PC-9 (cell line): ENCODE data around the gene SOX1. TPM values are rescaled to one million over a fixed set of nuclear protein-coding genes. Genes with fewer than 3 reads are reported as not detected.

Source experiments
- BruUV-seq: library from RNA; stranded (reverse); fragments of 400-500 nt; replicated peaks from 2 replicates; lab custom pipeline; 2021; lab: Mats Ljungman, UMichigan
- CTCF ChIA-PET: fragments of 300-600 bp; sonication (Branson Sonifier 250); formaldehyde crosslinking; loops from one replicate; lab custom pipeline; 2022; ENCODE audit warnings: antibody characterized with exemption; lab: Charles Lee
- POLR2A ChIA-PET: fragments of 300-600 bp; sonication (Branson Sonifier 250); formaldehyde crosslinking; loops from one replicate; lab custom pipeline; 2022; ENCODE audit warnings: antibody characterized with exemption; ENCODE audit not compliant: unreplicated experiment; lab: Charles Lee
- DNase-seq, 2 experiments: peaks; one replicate each; pipeline versions ENCODE4 v3.0.0 to v3.0.0-alpha.2; 2015 to 2022; ENCODE audit warnings: mixed read lengths in 1 of 2
- H2AFZ ChIP-seq: fragments of 200-600 bp; sonication (generic); 2 replicates; pipeline ENCODE4 v1.8.1; 2017; ENCODE audit warnings: antibody characterized with exemption
- H3F3A ChIP-seq: fragments of 200-600 bp; sonication (generic); 2 replicates; pipeline ENCODE4 v1.8.1; 2017; ENCODE audit warnings: antibody characterized with exemption, mild to moderate bottlenecking, low read depth; ENCODE audit not compliant: insufficient read depth
- H3K27ac ChIP-seq: fragments of 200-600 bp; sonication (generic); 2 replicates; pipeline ENCODE4 v1.6.1; 2016; ENCODE audit warnings: mixed run types
- H3K27me3 ChIP-seq: fragments of 200-600 bp; sonication (generic); 2 replicates; pipeline ENCODE4 v1.6.1; 2016; ENCODE audit warnings: low read depth, mixed run types; ENCODE audit not compliant: insufficient read depth
- H3K36me3 ChIP-seq: fragments of 200-600 bp; sonication (generic); 2 replicates; pipeline ENCODE4 v1.6.1; 2016; ENCODE audit warnings: low read depth, mixed run types
- H3K4me1 ChIP-seq: fragments of 200-600 bp; sonication (generic); replicated peaks from 2 replicates; pipeline ENCODE4 v1.6.1; 2016; ENCODE audit warnings: mixed run types; ENCODE audit not compliant: insufficient read depth
- H3K4me2 ChIP-seq: fragments of 200-600 bp; sonication (generic); 2 replicates; pipeline ENCODE4 v1.6.1; 2017; ENCODE audit warnings: mixed run types
- H3K4me3 ChIP-seq: fragments of 200-600 bp; sonication (generic); 2 replicates; pipeline ENCODE4 v1.6.1; 2016; ENCODE audit warnings: mixed run types
- H3K79me2 ChIP-seq: fragments of 200-600 bp; sonication (generic); 2 replicates; pipeline ENCODE4 v1.6.1; 2017; ENCODE audit warnings: low read depth, mixed run types
- H3K9me2 ChIP-seq: fragments of 200-600 bp; sonication (generic); 2 replicates; pipeline ENCODE4 v1.8.1; 2017; ENCODE audit warnings: mild to moderate bottlenecking; ENCODE audit not compliant: insufficient read depth
- H3K9me3 ChIP-seq: fragments of 200-600 bp; sonication (generic); 2 replicates; pipeline ENCODE4 v1.8.1; 2016; ENCODE audit warnings: low read depth; ENCODE audit not compliant: insufficient read depth
- H4K20me1 ChIP-seq: fragments of 200-600 bp; sonication (generic); 2 replicates; pipeline ENCODE4 v1.8.1; 2017; ENCODE audit not compliant: insufficient read depth
- CTCF ChIP-seq: fragments of 200-600 bp; sonication (generic); conservative IDR thresholded peaks from 2 replicates; pipeline ENCODE4 v1.6.1; 2017; ENCODE audit warnings: mixed run types, antibody characterized with exemption, mild to moderate bottlenecking, moderate library complexity
- EZH2 ChIP-seq: fragments of 200-600 bp; sonication (generic); IDR thresholded peaks from 2 replicates; pipeline ENCODE4 v1.8.0; 2017; ENCODE audit warnings: antibody characterized with exemption, low read depth
- intact Hi-C: fragments of 100-400 bp; cut with micrococcal nuclease; formaldehyde crosslinking; loops from one replicate; pipeline ENCODE4 v1.10.0; 2022; ENCODE audit not compliant: unreplicated experiment
- total RNA-seq: library from RNA; stranded (reverse); gene quantifications from 2 replicates; pipeline ENCODE4 v1.2.3, GENCODE V29; 2021

SOX1 gene
- total RNA-seq, 1 experiment from 2014 or later = not detected

GRCh38 chr13:112028481-112028880, 38.5 kb upstream of the SOX1 start:
- POLR2A ChIA-PET = no interaction called here
- no peaks in the 10 kb centered on the region for H3K79me2 ChIP-seq
- DNase-seq = no peak
- H3K27ac ChIP-seq = no peak overlapping the region
- peaks cover 97% of the 10 kb centered on the region for H3K27me3 ChIP-seq
- CTCF ChIA-PET = no interaction called here
- no peaks in the 10 kb centered on the region for H3K4me1 ChIP-seq
- H3K9me2 ChIP-seq = no peaks in the 10 kb centered on the region
- TF ChIP-seq EZH2 (no peak), CTCF (no peak)
- no peaks in the 10 kb centered on the region for H4K20me1 ChIP-seq
- H3K4me3 ChIP-seq = no peak overlapping the region
- no peak overlapping the region for H3K4me2 ChIP-seq
- H3F3A ChIP-seq = no peaks in the 10 kb centered on the region
- no TSS peak for BruUV-seq
- no peaks in the 10 kb centered on the region for H3K36me3 ChIP-seq
- no peak overlapping the region for H2AFZ ChIP-seq
- H3K9me3 ChIP-seq = no peaks in the 10 kb centered on the region
- intact Hi-C loops = no loop called here

DNA sequence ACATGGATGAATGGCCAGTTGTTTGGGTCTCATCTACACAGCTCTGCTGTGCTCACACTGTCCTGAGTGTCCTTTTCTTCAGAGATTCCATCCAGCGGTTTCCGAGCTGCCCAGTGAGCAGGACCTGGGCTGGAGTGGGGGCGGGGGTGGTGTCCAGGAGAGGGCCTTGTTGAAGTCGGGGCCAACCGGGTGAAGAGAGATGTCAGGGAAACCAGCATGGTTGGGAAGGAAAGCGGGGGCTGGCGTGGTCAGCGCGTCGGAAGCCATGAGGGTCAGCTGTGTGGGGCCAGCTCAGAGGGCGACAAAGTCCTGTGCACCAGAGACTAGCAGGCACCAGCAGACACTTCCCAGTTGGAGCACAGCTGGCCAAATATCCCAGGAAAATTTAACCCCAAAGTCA, 37.8 kb upstream of the SOX1 start:
- Histone ChIP-seq H3F3A (no peaks in the 10 kb centered on the region), H3K4me1 (no peaks in the 10 kb centered on the region), H3K36me3 (no peaks in the 10 kb centered on the region), H3K9me2 (no peaks in the 10 kb centered on the region), H2AFZ (no peak overlapping the region), H3K4me2 (no peak overlapping the region), H3K79me2 (no peaks in the 10 kb centered on the region), H4K20me1 (no peaks in the 10 kb centered on the region), H3K9me3 (no peaks in the 10 kb centered on the region), H3K27ac (no peak overlapping the region), H3K4me3 (no peak overlapping the region), H3K27me3 (peaks cover 97% of the 10 kb centered on the region)
- no peak for TF ChIP-seq EZH2
- no peak for TF ChIP-seq CTCF
- ChIA-PET POLR2A (no interaction called here), CTCF (no interaction called here)
- BruUV-seq = no TSS peak
- intact Hi-C loops = no loop called here
- DNase-seq = no peak

DNA sequence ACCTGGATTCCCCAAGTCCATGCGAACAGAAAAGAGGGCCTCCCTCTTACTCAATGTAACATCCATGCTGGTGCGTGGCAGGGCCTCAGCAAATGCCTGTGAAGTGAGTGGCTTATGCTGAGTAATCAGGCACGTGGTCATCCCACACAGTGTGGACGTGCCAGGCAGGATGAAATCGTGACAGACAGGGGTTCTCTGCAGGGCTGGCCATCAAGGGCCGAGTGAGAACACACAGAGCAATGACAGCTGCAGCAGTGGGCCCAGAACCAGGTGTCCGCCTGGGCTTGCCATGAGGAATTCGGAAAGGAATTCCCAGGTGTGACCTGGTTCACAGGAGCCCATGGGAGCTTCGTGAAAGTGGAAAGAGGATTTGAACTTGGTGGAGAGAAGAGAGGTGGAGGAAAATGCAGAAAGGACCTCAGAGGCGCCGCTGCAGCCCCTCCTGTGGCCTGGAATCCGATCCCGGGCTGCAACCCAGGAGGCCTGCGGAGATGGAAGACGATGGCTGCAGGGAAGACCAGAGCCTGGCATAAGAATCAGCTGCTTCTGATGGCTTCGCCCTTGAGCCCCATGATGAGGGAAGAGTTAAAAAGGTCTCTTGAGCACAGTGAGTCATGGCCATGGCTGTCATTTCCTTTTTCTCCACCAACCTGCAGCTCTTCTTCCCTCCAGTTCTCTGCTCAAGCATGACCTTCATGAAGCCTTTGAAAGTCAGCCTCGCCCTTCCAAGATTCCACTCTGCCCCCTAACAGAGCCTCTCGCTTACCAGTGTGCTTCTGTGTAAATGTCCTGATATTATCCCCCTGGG, 34.6 kb upstream of the SOX1 start:
- Histone ChIP-seq H3K4me1 (no peaks in the 10 kb centered on the region), H3K9me3 (no peaks in the 10 kb centered on the region), H3K27ac (no peak overlapping the region), H3K4me3 (no peak overlapping the region), H3K36me3 (no peaks in the 10 kb centered on the region), H3K9me2 (no peaks in the 10 kb centered on the region), H3K4me2 (no peak overlapping the region), H3K27me3 (peaks cover 91% of the 10 kb centered on the region), H3K79me2 (no peaks in the 10 kb centered on the region), H2AFZ (no peak overlapping the region), H3F3A (no peaks in the 10 kb centered on the region), H4K20me1 (no peaks in the 10 kb centered on the region)
- CTCF ChIA-PET = no interaction called here
- no peak for TF ChIP-seq CTCF
- TF ChIP-seq EZH2 = no peak
- POLR2A ChIA-PET = no interaction called here
- BruUV-seq = no TSS peak
- DNase-seq = no peak
- intact Hi-C loops = no loop called here
